ENCODE results near the gene MYDGF. TPM values are rescaled to one million over a fixed set of nuclear protein-coding genes. Genes with fewer than 3 reads are reported as not detected.

The MYDGF gene
- total RNA-seq, 2 donors from 2014 or later: 59.3 to 72.9 TPM

GRCh38 chr19:4641132-4641531 is 29.0 kb downstream of the MYDGF start:
- no peak for TF ChIP-seq CTCF (IDR thresholded peaks at IDR 0.05)
- Histone ChIP-seq H3K9me3 (no peaks in the 10 kb centered on the region), H3K27ac (no peak overlapping the region), H3K36me3 (no peaks in the 10 kb centered on the region), H3K4me3 (no peak overlapping the region), H3K27me3 (replicated peaks; ENCODE audit: insufficient read depth) (no peaks in the 10 kb centered on the region), H3K4me1 (ENCODE audit: control insufficient read depth in 1 of 2, low read depth in 2 of 2) (peaks cover 12 to 17% of the 10 kb centered on the region in 2 donors)
- DNase-seq (ENCODE audit: low spot score): no peak
- ATAC-seq (ENCODE audit: insufficient number of reproducible peaks, low FRiP score, low read depth): no peak

GRCh38 chr19:4640247-4641000 is 29.7 kb downstream of the MYDGF start:
- TF ChIP-seq CTCF (IDR thresholded peaks at IDR 0.05): no peak
- Histone ChIP-seq H3K27ac (no peak overlapping the region), H3K27me3 (replicated peaks; ENCODE audit: insufficient read depth) (no peaks in the 10 kb centered on the region), H3K4me1 (ENCODE audit: control insufficient read depth in 1 of 2, low read depth in 2 of 2) (peaks cover 18 to 24% of the 10 kb centered on the region in 2 donors), H3K9me3 (no peaks in the 10 kb centered on the region), H3K4me3 (peak overlapping the region; percentile 76), H3K36me3 (no peaks in the 10 kb centered on the region)
- DNase-seq (ENCODE audit: low spot score) (no peak), ATAC-seq (ENCODE audit: insufficient number of reproducible peaks, low FRiP score, low read depth) (no peak)

DNA sequence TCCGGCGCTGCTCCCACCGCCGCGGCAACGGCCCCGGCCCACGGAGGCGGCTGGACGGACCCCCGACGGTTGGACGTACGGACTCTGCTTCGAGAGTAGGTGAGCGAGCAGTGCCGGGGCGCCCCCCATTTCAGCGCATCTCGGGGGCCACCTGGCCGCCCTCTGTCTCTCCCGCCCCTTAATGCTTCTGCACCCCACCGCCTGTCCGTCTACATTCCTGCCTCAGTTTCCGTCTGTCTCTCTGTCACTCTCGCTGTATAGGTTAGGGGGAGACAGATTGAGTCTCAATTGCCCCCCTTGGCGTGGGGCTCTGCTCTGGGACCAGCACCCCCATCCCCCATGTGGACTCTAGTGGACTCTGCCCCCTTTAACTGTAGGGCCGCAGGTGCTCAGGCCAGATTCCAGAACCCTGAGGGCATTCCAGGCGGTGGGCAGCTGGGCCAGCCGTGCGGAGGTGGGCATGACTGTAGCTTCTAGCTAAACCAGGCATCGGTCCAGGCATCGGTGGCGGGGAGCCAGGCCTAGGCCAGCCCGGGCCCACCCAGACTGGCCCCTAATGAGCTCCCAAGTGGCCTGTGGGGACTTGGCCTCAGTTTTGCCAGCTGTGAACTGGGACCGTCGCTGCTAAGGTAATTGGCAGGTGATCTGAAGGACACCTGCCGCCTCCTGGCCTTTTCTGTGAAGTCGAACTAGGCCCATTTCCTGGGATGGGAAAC is 30.5 kb downstream of the MYDGF start:
- Histone ChIP-seq H3K4me3 (peak overlapping the region; percentile 76), H3K9me3 (no peaks in the 10 kb centered on the region), H3K4me1 (ENCODE audit: control insufficient read depth in 1 of 2, low read depth in 2 of 2) (peaks cover 18 to 24% of the 10 kb centered on the region in 2 donors), H3K27ac (no peak overlapping the region), H3K36me3 (no peaks in the 10 kb centered on the region), H3K27me3 (replicated peaks; ENCODE audit: insufficient read depth) (no peaks in the 10 kb centered on the region)
- no peak for TF ChIP-seq CTCF (IDR thresholded peaks at IDR 0.05)
- ATAC-seq (ENCODE audit: insufficient number of reproducible peaks, low FRiP score, low read depth): no peak
- DNase-seq (ENCODE audit: low spot score): no peak

- H3K36me3 ChIP-seq: no peaks in the 10 kb centered on the region
- H3K27ac ChIP-seq: peak within 1 kb of the TSS in 1 of 2 donors; percentile 41
- DNase-seq (ENCODE audit: low spot score) (peak; percentile 87), ATAC-seq (ENCODE audit: insufficient number of reproducible peaks, low FRiP score, low read depth) (peak; percentile 74)
- TF ChIP-seq CTCF (IDR thresholded peaks at IDR 0.05): no peak
- no peaks in the 10 kb centered on the region for H3K9me3 ChIP-seq
- peak within 1 kb of the TSS; percentile 76 for H3K4me3 ChIP-seq
- H3K4me1 ChIP-seq (ENCODE audit: control insufficient read depth in 1 of 2, low read depth in 2 of 2): peaks cover 18 to 24% of the 10 kb centered on the region in 2 donors
- H3K27me3 ChIP-seq (replicated peaks; ENCODE audit: insufficient read depth): no peaks in the 10 kb centered on the region
Measured at GRCh38 chr19:4638828-4639530, 31.2 kb downstream of the MYDGF start, which contains the start of gene TNFAIP8L1. TSS of gene TNFAIP8L1 (plus strand) at chr19:4639516. CDS start at chr19:4651870, 12,354 bp downstream.

DNA sequence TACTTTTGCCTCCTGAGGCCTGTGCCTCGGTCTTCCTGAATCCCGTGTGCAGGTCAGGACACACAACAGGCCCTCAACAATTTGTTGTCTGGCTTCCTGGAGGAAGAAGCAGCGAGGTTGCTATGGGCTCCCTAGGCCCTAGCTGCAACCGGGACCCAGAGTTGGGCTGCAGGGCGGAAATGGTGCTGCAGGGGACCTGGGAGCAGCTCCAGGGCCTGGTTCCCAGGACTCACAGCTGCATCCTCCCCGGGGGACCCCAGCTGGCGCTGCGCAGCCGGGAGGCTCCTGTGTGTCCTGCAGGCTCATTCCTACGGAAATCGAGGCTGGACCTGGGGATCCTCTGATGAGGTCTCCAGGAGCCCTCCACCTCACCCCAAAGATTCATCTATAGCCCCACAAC is 31.8 kb downstream of the MYDGF start:
- H3K9me3 ChIP-seq: no peaks in the 10 kb centered on the region
- H3K4me1 ChIP-seq (ENCODE audit: control insufficient read depth in 1 of 2, low read depth in 2 of 2): peaks cover 18 to 24% of the 10 kb centered on the region in 2 donors
- TF ChIP-seq CTCF (IDR thresholded peaks at IDR 0.05): no peak
- no peak for DNase-seq (ENCODE audit: low spot score)
- no peak for ATAC-seq (ENCODE audit: insufficient number of reproducible peaks, low FRiP score, low read depth)
- peak overlapping the region; percentile 76 for H3K4me3 ChIP-seq
- no peaks in the 10 kb centered on the region for H3K27me3 ChIP-seq (replicated peaks; ENCODE audit: insufficient read depth)
- H3K27ac ChIP-seq: peak overlapping the region in 1 of 2 donors; percentile 41
- no peaks in the 10 kb centered on the region for H3K36me3 ChIP-seq

Data from thoracic aorta (tissue), 2 donors.